ENCODE results near the gene PROSER2.

- TF ChIP-seq, protein P1, sequence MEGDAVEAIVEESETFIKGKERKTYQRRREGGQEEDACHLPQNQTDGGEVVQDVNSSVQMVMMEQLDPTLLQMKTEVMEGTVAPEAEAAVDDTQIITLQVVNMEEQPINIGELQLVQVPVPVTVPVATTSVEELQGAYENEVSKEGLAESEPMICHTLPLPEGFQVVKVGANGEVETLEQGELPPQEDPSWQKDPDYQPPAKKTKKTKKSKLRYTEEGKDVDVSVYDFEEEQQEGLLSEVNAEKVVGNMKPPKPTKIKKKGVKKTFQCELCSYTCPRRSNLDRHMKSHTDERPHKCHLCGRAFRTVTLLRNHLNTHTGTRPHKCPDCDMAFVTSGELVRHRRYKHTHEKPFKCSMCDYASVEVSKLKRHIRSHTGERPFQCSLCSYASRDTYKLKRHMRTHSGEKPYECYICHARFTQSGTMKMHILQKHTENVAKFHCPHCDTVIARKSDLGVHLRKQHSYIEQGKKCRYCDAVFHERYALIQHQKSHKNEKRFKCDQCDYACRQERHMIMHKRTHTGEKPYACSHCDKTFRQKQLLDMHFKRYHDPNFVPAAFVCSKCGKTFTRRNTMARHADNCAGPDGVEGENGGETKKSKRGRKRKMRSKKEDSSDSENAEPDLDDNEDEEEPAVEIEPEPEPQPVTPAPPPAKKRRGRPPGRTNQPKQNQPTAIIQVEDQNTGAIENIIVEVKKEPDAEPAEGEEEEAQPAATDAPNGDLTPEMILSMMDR (IDR thresholded peaks at IDR 0.05), result no peak
- TF ChIP-seq POLR2AphosphoS5 (IDR thresholded peaks at IDR 0.05), result no peak
These were observed 34.9 kb downstream of the PROSER2 start for GRCh38 chr10:11858093-11858492.

Measured in esophagus muscularis mucosa (tissue), 3 donors.